ENCODE data around the gene CPVL.

CPVL gene

GRCh38 chr7:29040579-29040925 lies 105.8 kb downstream of the CPVL start:
- DNase-seq: no peak

- DNase-seq: no peak
Measured at GRCh38 chr7:29039821-29040578, 106.3 kb downstream of the CPVL start.

- no peak for DNase-seq
Measured at GRCh38 chr7:29038463-29038862, 107.9 kb downstream of the CPVL start.

DNA sequence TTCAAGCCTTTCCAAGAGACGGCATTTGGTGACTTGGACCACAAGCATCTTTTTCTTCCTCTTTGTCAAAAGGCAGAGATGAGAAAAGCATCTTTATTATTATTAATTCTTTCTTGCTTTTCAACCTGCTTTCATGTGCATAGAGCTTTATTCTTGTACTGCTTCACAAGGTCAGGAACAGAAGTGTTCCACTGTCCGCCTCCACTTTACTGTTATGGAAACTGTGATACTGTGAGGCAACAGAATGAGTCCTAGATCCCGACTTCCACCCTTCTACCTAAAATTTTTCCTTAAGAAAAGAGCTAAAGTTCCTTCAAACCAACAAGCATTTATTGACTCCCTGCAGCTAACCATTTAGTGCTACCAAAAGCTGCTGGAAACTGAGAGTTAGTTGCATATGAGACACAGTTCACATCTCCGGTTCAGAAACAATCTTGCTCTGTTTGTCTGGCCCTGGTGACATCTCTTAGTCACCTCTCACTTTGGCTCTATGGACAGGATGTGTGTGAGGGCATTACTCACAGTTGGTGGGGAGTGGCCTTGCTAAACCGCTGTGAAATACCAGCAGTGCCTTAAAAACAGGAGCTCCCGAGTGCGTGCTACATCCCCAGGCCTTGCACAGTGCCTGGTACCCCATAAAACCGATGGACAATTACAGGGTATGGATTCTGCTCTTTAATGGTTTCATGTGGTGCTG lies 111.1 kb downstream of the CPVL start:
- no peak for DNase-seq

- no peak for DNase-seq
Measured at GRCh38 chr7:29033584-29033983, 112.8 kb downstream of the CPVL start.

GRCh38 chr7:29032146-29032545 lies 114.2 kb downstream of the CPVL start:
- DNase-seq: no peak

DNA sequence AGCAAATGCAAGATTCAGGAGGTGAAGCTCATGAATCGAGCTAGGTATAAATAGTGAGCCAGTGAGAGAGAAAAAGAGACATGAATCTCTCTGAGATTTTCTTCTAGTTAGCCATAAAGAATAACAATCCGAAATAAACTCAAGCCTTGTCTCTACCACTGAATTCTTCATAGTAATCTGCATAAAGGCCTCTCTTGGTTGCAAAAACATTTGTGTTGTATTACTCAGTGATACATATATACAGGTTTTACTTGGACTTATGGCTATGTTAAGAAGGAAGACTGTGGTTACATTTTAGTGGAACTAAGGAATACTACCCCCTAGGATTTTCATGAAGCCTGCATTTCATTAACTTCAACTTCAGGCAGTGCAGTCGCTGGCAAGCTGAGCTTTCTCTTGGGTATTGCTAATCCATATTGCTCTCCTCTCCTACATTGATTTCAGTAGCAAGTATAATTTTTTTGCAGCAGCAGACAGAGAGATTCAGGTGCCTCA lies 115.5 kb downstream of the CPVL start:
- DNase-seq: no peak

- no peak for DNase-seq
Measured at GRCh38 chr7:29022291-29022988, 123.9 kb downstream of the CPVL start.

DNA sequence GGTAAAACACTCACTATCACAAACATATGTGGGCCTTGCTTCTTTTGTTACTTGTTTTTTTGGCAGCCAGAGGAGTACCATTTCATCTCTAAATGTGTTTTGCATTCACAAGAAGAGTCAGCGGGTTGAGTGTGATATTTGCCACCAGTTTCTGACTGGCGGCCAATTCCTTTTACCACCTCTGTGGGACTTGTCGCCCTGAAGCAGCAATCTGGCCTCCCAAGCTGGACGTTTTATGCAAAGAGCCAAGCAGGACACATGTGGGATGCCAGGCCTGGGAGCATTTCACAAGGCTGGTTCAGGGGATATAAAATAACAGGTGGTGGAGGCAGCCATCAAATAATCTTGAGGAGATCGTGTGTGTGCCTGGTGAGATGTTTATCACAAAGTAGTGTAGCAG lies 126.4 kb downstream of the CPVL start:
- DNase-seq: no peak

DNA sequence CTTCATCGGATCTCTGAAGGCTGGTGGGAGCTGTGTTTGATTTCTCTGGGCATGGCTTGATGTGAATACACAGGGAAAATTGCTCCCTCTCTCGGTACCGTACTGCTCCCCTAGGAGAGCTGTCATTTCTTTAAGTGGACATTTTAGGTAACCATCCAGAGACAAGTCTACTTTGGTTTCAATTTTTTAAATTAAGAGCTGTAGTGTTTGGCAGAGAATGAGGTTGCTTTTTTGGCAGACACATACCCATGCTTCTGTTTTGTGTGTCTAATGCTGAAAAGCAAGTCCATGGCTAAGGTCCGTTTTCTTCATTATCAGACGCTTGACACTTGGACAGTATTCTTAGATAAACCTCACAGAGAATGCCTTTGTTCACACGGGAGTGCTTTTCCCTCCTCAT lies 127.0 kb downstream of the CPVL start:
- no peak for DNase-seq

DNA sequence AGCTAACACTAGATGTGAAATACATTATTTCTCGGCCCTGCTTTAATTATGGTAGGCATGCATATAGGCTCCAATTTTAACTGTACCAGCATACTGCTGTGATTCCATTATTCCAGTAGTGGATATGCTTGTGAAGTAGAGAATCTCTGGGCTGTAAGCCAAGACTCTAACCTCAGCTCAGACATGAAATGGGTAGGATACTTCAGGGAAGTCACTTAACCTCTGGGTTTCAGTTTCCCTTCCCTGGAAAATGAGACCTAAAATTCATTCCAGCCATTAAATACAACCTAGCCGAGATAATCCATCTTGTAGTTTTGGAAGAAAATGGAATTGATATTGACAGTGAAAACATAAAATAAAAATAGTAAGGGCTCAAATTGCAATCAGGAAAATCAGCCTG lies 128.6 kb downstream of the CPVL start:
- DNase-seq: peak; percentile 70

DNA sequence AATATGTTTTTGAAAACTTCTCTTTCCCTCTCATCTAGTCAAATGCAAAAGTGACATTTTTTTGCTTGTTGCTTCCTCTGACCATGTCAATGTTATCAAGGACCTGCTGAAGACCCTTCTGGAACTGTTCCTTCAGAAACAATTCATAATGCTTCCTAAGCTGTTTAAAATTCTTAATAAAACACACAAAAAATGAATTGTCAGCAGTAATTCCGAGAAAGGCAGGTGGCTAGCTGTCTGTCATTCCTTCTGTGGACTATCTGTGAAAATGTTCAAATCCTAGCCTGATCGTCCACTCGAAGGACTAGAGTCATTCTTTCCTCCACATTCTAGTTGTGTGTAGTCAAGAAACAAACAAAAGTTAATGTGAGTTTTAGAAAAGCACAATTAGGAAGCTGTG lies 131.6 kb downstream of the CPVL start:
- no peak for DNase-seq

DNA sequence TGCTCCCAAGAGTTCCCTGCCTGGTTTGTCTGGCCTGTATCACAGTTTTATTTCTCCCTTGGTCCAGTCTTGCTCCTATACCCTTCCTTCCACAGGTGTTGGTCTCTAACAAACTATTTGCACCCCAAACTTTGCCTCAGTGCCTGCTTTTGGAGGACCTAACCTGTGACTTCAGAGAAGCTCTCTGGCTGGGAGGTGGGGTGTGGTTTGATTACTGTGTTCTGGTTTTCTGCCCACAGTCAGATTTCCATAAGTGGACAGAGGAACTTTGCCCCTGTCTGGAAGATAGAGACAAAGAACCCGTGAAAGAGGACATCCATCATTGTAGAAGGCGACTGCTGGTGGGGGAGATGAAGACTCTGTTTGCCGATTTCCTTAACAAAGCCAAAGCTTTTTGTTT lies 132.4 kb downstream of the CPVL start:
- DNase-seq: no peak

GRCh38 chr7:29013082-29013695 lies 133.1 kb downstream of the CPVL start:
- no peak for DNase-seq

- no peak for DNase-seq
Measured at GRCh38 chr7:29009947-29010346, 136.4 kb downstream of the CPVL start.

DNA sequence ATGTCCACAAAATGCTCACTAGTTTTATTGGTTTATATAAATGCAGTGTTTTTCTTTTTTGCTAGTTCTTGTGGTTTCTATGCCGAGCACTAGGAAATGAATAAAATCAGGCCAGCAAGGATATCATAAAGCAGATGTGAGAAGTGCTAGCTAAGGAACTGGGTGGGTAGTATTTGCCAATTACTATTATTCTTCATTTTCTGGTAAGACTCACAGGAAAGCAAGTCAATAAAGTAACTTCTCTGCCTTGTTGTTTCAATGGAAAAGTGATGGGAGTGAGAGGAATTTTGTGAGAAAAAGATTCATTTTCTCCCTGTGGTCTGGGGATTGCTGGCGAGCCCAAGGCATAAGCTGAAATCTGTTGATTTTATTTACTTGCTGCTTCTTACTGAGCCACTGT lies 137.7 kb downstream of the CPVL start:
- DNase-seq: no peak

DNA sequence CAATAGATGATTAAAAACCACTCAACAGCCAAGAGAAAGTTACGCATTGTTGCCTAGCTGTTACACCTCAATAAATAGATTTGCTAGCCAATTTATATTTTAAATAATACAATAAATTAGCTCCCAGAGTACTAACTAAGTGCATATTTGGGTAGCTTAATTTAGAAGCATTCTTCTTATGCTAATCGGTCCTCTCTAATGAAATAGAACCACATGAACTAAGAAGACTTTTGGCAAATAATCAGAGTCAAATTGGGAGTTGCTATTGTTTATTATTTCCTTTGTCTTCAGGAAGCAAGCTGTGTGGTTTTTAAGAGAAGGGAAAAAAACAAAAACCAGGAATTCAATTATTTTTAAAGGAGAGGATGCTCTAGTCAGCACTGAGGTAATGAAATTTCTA lies 139.2 kb downstream of the CPVL start:
- DNase-seq: no peak

DNA sequence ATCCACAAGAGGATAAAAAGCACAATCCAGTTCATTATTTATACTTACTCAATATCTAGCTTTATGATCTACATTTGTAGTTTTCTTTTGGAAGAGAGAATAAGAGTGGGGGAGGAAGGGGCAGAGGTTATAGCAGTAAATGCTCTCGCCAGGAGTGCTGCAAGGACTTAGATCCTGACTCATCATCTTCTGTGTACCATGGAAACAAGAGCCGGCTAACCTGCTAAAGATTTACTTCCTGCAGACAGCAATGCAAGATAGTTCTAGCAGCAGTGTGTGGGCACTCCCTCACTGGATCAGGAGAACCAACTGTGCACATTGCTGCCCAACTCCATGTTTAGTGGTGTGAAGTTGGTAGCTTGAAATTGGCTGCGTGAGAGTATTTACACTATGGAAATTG lies 140.5 kb downstream of the CPVL start:
- no peak for DNase-seq

- DNase-seq: no peak
Measured at GRCh38 chr7:29005406-29005805, 140.9 kb downstream of the CPVL start.

DNA sequence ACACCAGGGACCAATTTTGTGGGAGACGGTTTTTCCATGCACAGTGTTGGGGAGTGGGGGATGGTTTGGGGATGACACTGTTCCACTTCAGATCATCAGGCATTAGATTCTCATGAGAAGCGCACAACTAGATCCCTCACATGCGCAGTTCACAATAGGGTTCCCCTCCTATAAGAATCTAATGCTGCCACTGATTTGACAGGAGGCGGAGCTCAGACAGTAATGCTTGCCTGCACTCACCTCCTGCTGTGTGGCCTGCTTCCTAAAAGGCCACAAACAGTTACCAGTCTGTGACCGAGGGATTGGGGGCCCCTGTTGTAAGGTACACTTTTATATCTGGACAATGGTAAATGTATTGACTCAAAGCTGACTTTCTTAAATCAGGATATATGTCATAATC lies 142.6 kb downstream of the CPVL start:
- DNase-seq: no peak

DNA sequence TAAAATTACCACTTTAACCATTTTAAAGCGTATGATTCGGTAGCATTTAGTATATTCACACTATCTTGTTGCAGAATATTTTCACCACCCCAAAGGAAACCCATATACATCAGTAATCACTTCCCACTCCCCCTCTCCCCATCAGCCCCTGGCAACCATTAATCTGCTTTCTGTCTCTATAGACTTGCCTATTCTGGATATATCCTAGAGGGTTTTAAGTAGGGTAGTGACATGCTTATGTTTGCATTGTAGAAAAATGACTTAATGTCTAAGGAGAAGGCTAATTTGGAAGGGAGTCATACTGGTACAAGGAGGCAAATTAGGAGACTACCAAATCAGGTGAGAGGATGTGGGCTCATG lies 145.6 kb downstream of the CPVL start:
- DNase-seq: no peak

DNA sequence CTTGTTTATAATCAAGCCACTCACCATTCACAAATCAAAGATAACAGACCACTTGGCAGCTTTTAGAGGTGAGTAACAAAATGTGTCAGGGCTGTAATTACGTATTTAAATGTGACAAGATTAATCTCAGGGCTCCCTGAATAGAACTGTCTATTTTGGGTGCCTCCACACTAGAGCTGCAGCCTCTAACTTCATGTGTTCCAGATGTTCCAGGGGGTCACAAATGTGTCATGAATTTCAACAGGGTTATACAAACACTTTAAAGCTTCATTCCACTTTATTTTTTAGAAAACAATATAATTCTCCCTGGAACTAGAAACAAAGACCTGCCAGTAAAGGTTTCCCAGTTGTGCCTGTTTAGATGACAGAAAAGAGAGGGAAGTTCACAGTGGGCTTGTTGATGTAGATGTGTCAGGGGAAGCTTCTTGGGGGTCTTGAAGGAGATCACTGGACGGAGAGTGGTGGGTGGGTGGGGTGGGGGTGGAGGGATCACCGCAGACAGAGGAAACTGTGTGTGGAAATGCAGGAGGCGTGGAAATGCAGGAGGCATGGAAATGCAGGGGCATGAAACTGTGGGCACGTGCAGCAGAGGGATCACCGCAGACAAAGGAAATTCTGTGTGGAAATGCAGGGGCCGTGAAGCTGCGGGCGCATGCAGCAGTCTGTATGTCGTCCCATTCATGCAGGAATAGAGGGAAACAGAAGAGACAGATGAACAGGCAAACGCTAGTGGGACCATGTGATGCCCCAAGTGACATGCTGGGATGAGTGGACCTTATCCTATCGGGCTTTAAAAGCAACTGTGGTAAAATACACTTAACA lies 146.2 kb downstream of the CPVL start:
- no peak for DNase-seq

- no peak for DNase-seq
Measured at GRCh38 chr7:28999427-28999826, 146.9 kb downstream of the CPVL start.

Measured in NCI-H1105 (cell line).